ENCODE data around the gene CCDC171. TPM values are rescaled to one million over a fixed set of nuclear protein-coding genes. Genes with fewer than 3 reads are reported as not detected.
"Not testable (repeated sequence)": the region's sequence is repeated elsewhere in the genome, so short reads cannot be mapped to it uniquely, and the experiment has no call there.

Gene CCDC171
- total RNA-seq, 1 experiment from 2014 or later, result 0.53 TPM

GRCh38 chr9:15527035-15527434, 25.8 kb upstream of the CCDC171 start:
- not testable (repeated sequence) for H3K36me3 ChIP-seq

DNA sequence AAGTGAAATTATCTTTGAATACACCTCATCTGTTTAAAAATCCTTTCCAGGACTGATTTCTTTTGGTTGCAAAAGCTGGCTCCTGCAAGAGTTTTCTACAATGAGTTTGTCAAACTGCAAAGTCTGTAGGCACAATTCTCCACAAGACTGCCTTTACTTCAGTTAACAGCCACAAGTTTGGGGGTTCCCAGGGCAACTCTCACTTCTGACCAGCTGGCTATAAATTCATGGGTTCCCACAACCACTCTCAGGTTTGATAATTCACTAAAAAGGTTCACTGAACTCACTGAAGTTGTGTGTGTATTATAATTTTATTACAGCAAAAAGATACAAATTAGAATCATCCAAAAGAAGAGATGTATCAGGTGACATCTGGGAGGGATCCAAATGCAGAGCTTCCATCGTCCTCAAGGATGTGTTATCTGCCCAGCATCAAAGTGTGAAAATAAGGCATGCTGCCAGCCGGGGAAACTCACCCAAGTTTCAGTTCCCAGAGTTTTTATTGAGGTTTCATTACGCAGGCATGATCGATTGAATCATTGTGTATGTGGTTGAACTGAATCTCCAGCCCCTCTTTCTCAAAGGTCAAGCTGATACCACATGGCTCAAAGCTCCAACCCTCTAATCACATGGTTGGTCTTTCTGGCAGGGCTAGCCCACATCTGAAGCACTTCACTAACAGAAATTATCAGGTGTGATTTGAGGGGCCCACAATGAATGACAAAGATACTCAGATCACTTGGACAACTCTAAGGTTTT, 23.1 kb upstream of the CCDC171 start:
- DNase-seq (ENCODE audit: low read depth in 1 of 2, low spot score in 2 of 2), result no peak
- Histone ChIP-seq H3K4me1 (replicated peaks) (no peaks in the 10 kb centered on the region), H3K9me3 (replicated peaks) (no peaks in the 10 kb centered on the region), H3K4me3 (no peak overlapping the region), H3K27ac (no peak overlapping the region), H3K27me3 (replicated peaks) (no peaks in the 10 kb centered on the region), H3K36me3 (no peaks in the 10 kb centered on the region)

More at GRCh38 chr9:15527035-15527434, 25.8 kb upstream of the CCDC171 start:
- H3K4me3 ChIP-seq; H3K27ac ChIP-seq; H3K27me3 ChIP-seq (replicated peaks); DNase-seq (ENCODE audit: low read depth in 1 of 2, low spot score in 2 of 2); H3K9me3 ChIP-seq (replicated peaks); H3K4me1 ChIP-seq (replicated peaks): not testable (repeated sequence)

GRCh38 chr9:15531380-15531779, 21.5 kb upstream of the CCDC171 start:
- Histone ChIP-seq H3K36me3 (no peaks in the 10 kb centered on the region), H3K4me1 (replicated peaks) (no peaks in the 10 kb centered on the region), H3K9me3 (replicated peaks) (no peaks in the 10 kb centered on the region), H3K27me3 (replicated peaks) (no peaks in the 10 kb centered on the region), H3K4me3 (no peak overlapping the region), H3K27ac (no peak overlapping the region)
- no peak for DNase-seq (ENCODE audit: low read depth in 1 of 2, low spot score in 2 of 2)

GRCh38 chr9:15541872-15542271, 11.0 kb upstream of the CCDC171 start:
- H3K9me3 ChIP-seq (replicated peaks), result no peaks in the 10 kb centered on the region

GRCh38 chr9:15542624-15543023, 10.2 kb upstream of the CCDC171 start:
- H3K27ac ChIP-seq, result no peak overlapping the region
- no peaks in the 10 kb centered on the region for H3K9me3 ChIP-seq (replicated peaks)
- H3K27me3 ChIP-seq (replicated peaks), result no peaks in the 10 kb centered on the region
- no peak for DNase-seq (ENCODE audit: low read depth in 1 of 2, low spot score in 2 of 2)
- peaks cover 6% of the 10 kb centered on the region for H3K4me1 ChIP-seq (replicated peaks)
- H3K36me3 ChIP-seq, result no peaks in the 10 kb centered on the region
- H3K4me3 ChIP-seq, result no peak overlapping the region

More at GRCh38 chr9:15541872-15542271, 11.0 kb upstream of the CCDC171 start:
- Histone ChIP-seq H3K36me3 (no peaks in the 10 kb centered on the region), H3K4me3 (no peak overlapping the region), H3K27me3 (replicated peaks) (no peaks in the 10 kb centered on the region), H3K27ac (no peak overlapping the region), H3K4me1 (replicated peaks) (peaks cover 6% of the 10 kb centered on the region)
- DNase-seq (ENCODE audit: low read depth in 1 of 2, low spot score in 2 of 2), result no peak

- H3K27ac ChIP-seq, result no peak overlapping the region
- no peaks in the 10 kb centered on the region for H3K27me3 ChIP-seq (replicated peaks)
- DNase-seq (ENCODE audit: low read depth in 1 of 2, low spot score in 2 of 2), result peak in 1 of 2 experiments; percentile 11
- H3K9me3 ChIP-seq (replicated peaks), result no peaks in the 10 kb centered on the region
- no peaks in the 10 kb centered on the region for H3K36me3 ChIP-seq
- no peak overlapping the region for H3K4me3 ChIP-seq
- peaks cover 6% of the 10 kb centered on the region for H3K4me1 ChIP-seq (replicated peaks)
Observed at GRCh38 chr9:15543047-15543813, 9.6 kb upstream of the CCDC171 start.

DNA sequence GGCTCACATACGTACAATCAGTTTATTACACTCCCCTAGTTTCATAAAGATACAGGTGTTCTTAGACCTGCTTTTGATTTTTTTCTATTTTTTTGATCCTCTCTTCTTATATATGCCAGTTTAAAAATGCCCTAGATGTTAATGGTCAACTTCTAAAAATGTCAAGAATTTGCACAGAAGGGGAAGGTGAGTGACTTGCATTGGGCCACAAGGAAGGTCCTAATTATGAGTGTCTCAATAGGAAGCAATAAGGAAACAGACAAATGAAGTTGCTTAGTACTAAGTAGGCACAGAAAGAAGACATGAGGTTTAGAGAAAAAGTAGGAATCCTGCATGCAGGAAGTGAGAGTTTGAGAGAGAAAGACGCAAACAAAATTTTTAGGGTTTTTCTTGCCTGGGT, 3.2 kb upstream of the CCDC171 start:
- Histone ChIP-seq H3K4me1 (replicated peaks) (no peaks in the 10 kb centered on the region), H3K4me3 (no peak overlapping the region), H3K27ac (no peak overlapping the region), H3K27me3 (replicated peaks) (no peaks in the 10 kb centered on the region), H3K9me3 (replicated peaks) (no peaks in the 10 kb centered on the region), H3K36me3 (no peaks in the 10 kb centered on the region)
- DNase-seq (ENCODE audit: low read depth in 1 of 2, low spot score in 2 of 2), result no peak

DNA sequence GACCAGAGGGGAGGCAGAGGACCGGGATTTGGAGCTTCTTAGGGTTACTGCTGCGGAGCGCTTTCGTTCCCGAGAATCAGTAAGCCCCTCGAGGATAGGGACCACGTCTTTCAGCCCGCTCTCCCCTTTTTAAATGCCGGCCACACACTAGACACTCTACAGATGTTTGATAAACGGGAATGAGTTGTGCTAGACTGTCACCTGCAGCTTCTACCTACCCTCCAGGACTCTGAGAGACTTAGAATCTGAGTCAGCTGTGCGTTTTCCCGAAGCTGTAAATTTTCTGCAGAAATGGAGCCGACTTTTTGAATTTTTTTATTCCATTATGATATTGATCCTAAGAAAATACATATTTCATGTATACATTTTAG, 670 bp downstream of the CCDC171 start:
- DNase-seq (ENCODE audit: low read depth in 1 of 2, low spot score in 2 of 2), result no peak
- Histone ChIP-seq H3K9me3 (replicated peaks) (no peaks in the 10 kb centered on the region), H3K27me3 (replicated peaks) (no peaks in the 10 kb centered on the region), H3K36me3 (no peaks in the 10 kb centered on the region), H3K4me1 (replicated peaks) (no peaks in the 10 kb centered on the region), H3K4me3 (peak overlapping the region; percentile 63), H3K27ac (no peak overlapping the region)

DNA sequence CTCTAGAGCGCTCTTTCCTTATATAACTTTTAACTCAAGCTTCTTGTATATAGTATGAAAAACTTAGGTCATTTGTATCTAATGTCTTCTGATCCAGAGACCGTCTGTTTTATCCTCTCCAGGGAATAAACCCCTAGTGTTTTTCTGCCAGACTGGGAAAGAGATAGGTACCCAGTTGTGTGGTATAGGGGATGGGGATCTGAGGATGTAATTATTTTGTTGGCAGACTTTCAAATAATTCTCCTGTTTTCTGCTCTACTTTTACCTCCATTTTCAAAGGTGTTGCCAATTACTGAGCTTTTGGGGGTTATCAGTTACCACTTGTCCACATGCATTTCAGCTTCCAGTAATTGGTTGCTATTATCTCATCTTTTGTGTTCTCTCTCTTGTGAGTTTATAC, 17.9 kb downstream of the CCDC171 start:
- H3K27me3 ChIP-seq (replicated peaks), result no peaks in the 10 kb centered on the region
- H3K4me1 ChIP-seq (replicated peaks), result no peaks in the 10 kb centered on the region
- H3K36me3 ChIP-seq, result no peaks in the 10 kb centered on the region
- H3K27ac ChIP-seq, result no peak overlapping the region
- H3K9me3 ChIP-seq (replicated peaks), result no peaks in the 10 kb centered on the region
- no peak for DNase-seq (ENCODE audit: low read depth in 1 of 2, low spot score in 2 of 2)
- H3K4me3 ChIP-seq, result no peak overlapping the region

- DNase-seq (ENCODE audit: low read depth in 1 of 2, low spot score in 2 of 2), result no peak
- no peaks in the 10 kb centered on the region for H3K4me1 ChIP-seq (replicated peaks)
- no peaks in the 10 kb centered on the region for H3K27me3 ChIP-seq (replicated peaks)
- H3K9me3 ChIP-seq (replicated peaks), result no peaks in the 10 kb centered on the region
- H3K4me3 ChIP-seq, result no peak overlapping the region
- no peaks in the 10 kb centered on the region for H3K36me3 ChIP-seq
- no peak overlapping the region for H3K27ac ChIP-seq
Observed at GRCh38 chr9:15572200-15572770, 19.4 kb downstream of the CCDC171 start.

DNA sequence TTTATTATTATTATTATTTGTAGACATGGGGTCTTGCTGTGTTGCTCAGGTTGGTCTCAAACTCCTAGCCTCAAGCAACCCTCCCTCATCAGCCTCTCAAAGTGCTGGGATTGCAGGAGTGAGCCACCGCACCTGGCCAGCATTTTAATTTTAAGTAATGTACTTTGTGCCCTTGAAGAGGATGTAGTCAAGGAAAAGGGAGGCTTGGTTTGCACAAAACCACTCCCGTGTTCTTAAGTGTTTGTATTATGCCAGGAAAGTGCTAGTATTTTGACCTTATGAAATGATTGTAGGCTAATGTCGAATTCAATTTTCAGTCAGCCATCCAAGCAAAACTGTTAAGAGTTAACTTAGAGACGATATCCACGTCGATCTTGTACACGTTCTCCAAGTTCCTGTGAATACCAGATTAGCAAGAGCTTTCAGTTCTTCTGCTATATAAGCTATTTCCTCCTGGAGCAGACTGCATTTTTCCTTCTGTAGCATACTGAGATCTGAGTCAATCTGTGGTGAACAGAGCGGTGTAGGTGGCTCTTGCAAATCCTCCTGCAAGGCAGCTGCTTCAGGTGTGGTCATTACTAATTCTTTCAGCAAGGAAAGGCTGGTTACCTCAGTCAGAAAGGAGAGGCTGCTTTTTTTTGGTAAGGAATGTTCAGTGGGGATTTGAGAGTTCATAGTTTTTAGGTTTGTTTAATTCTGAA, 23.7 kb downstream of the CCDC171 start:
- Histone ChIP-seq H3K4me3 (no peak overlapping the region), H3K27ac (no peak overlapping the region), H3K27me3 (replicated peaks) (no peaks in the 10 kb centered on the region), H3K9me3 (replicated peaks) (no peaks in the 10 kb centered on the region), H3K4me1 (replicated peaks) (no peaks in the 10 kb centered on the region), H3K36me3 (no peaks in the 10 kb centered on the region)
- no peak for DNase-seq (ENCODE audit: low read depth in 1 of 2, low spot score in 2 of 2)

DNA sequence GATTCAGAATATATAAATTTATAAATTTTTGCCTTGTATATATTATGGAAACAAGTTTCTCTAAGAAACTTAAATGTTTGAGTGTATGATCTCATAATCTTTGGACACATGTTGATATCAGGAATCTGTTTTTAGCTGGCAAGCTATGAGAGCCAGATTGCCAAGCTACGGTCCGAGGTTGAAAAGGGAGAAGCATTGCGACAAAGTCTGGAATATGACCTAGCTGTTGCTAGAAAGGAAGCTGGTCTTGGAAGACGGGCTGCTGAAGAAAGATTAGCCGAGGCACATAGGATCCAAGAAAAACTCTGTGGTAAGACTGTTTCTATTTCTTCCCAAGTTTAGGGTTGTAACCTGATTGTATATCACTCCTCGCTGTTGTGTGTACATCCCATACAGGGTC, 25.9 kb downstream of the CCDC171 start:
- no peak overlapping the region for H3K4me3 ChIP-seq
- no peaks in the 10 kb centered on the region for H3K9me3 ChIP-seq (replicated peaks)
- H3K27ac ChIP-seq, result no peak overlapping the region
- H3K36me3 ChIP-seq, result no peaks in the 10 kb centered on the region
- no peaks in the 10 kb centered on the region for H3K27me3 ChIP-seq (replicated peaks)
- no peak for DNase-seq (ENCODE audit: low read depth in 1 of 2, low spot score in 2 of 2)
- no peaks in the 10 kb centered on the region for H3K4me1 ChIP-seq (replicated peaks)

DNA sequence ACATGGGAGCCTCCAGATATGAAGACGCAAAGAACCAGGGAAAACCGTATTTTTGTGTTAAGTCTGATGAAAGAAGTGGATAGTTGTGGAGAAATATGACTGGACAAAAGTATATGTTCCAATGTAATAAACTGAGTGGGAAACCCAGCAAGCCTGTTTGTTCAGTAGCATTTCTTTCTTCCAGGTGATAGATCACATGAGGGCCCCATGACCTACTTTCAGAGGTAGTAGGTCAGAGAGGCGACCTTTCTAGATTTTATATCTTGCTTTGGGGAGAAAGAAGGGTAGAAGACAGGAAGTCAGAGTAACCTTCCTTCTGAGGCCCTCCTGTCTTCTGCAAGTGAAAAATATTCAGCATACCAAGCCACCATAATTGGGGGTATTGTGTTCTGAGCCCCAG, 31.5 kb downstream of the CCDC171 start:
- H3K4me3 ChIP-seq, result no peak overlapping the region
- no peak for DNase-seq (ENCODE audit: low read depth in 1 of 2, low spot score in 2 of 2)
- no peaks in the 10 kb centered on the region for H3K4me1 ChIP-seq (replicated peaks)
- no peak overlapping the region for H3K27ac ChIP-seq
- no peaks in the 10 kb centered on the region for H3K36me3 ChIP-seq
- H3K27me3 ChIP-seq (replicated peaks), result no peaks in the 10 kb centered on the region
- H3K9me3 ChIP-seq (replicated peaks), result no peaks in the 10 kb centered on the region

DNA sequence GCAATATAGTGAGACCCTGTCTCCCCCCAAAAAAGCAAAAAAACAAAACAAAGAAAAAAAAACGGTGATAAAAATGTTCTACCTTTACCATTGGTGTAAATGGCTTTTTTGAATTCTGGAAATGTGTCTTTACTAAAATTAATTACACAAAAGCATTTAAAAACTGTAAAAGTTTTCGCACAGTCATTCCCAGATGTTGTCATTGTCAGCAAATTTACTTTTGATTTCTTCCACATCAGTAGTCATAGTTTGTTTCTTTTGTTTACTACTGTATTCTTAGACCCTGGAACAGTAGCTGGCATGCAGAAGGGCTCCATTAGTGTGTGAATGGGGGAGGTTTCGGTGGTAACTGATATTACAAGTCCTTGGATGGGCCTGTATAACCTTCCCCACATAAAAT, 39.5 kb downstream of the CCDC171 start:
- no peak for DNase-seq (ENCODE audit: low read depth in 1 of 2, low spot score in 2 of 2)
- no peaks in the 10 kb centered on the region for H3K36me3 ChIP-seq
- no peak overlapping the region for H3K27ac ChIP-seq
- no peaks in the 10 kb centered on the region for H3K9me3 ChIP-seq (replicated peaks)
- H3K27me3 ChIP-seq (replicated peaks), result no peaks in the 10 kb centered on the region
- no peaks in the 10 kb centered on the region for H3K4me1 ChIP-seq (replicated peaks)
- no peak overlapping the region for H3K4me3 ChIP-seq
